Measurements from ENCODE around the gene PLD1.

The PLD1 gene

GRCh38 chr3:171776411-171776810, 33.9 kb downstream of the PLD1 start:
- no peak for DNase-seq (ENCODE audit: low read depth)
- H3K4me3 ChIP-seq (ENCODE audit: low read length): no peak overlapping the region
- no peak for TF ChIP-seq CTCF (IDR thresholded peaks at IDR 0.05; ENCODE audit: insufficient read depth, low read depth, low read length, missing control alignments)

GRCh38 chr3:171775943-171776342, 34.3 kb downstream of the PLD1 start:
- H3K4me3 ChIP-seq (ENCODE audit: low read length): no peak overlapping the region
- TF ChIP-seq CTCF (IDR thresholded peaks at IDR 0.05; ENCODE audit: insufficient read depth, low read depth, low read length, missing control alignments): no peak
- DNase-seq (ENCODE audit: low read depth): no peak

- TF ChIP-seq CTCF (IDR thresholded peaks at IDR 0.05; ENCODE audit: insufficient read depth, low read depth, low read length, missing control alignments): no peak
- H3K4me3 ChIP-seq (ENCODE audit: low read length): no peak overlapping the region
Measured at GRCh38 chr3:171774521-171774920, 35.8 kb downstream of the PLD1 start.

GRCh38 chr3:171772427-171773056, 37.7 kb downstream of the PLD1 start:
- peak; percentile 81 for TF ChIP-seq CTCF (IDR thresholded peaks at IDR 0.05; ENCODE audit: insufficient read depth, low read depth, low read length, missing control alignments)
- H3K4me3 ChIP-seq (ENCODE audit: low read length): no peak overlapping the region
- DNase-seq (ENCODE audit: low read depth): peak; percentile 75

More at GRCh38 chr3:171774521-171774920, 35.8 kb downstream of the PLD1 start:
- DNase-seq (ENCODE audit: low read depth): no peak

- no peak for TF ChIP-seq CTCF (IDR thresholded peaks at IDR 0.05; ENCODE audit: insufficient read depth, low read depth, low read length, missing control alignments)
- peak overlapping the region; percentile 62 for H3K4me3 ChIP-seq (ENCODE audit: low read length)
- DNase-seq (ENCODE audit: low read depth): peak; percentile 94
Measured at GRCh38 chr3:171770689-171771620, 39.3 kb downstream of the PLD1 start.

GRCh38 chr3:171769461-171769860, 40.8 kb downstream of the PLD1 start:
- H3K4me3 ChIP-seq (ENCODE audit: low read length): peak overlapping the region; percentile 62
- no peak for DNase-seq (ENCODE audit: low read depth)
- no peak for TF ChIP-seq CTCF (IDR thresholded peaks at IDR 0.05; ENCODE audit: insufficient read depth, low read depth, low read length, missing control alignments)

Data from epithelial cell of esophagus (primary cell).